Dermis blood vessel endothelial cell (primary cell): Measurements from ENCODE around the gene MCM3AP. TPM values are rescaled to one million over a fixed set of nuclear protein-coding genes. Genes with fewer than 3 reads are reported as not detected.

Experiments
- total RNA-seq: library from RNA; depleted of rRNA; stranded (reverse); fragments of >200 nt; gene quantifications from 2 replicates; pipeline ENCODE4 v1.2.3, GENCODE V29; 2014

MCM3AP gene
- total RNA-seq, 1 donor from 2014 or later: 97.7 TPM

Other genes starting within 250 kb of the MCM3AP start
- 17.5 and 24.0 TPM in 2 replicates for gene COL6A2, start 187.5 kb downstream of the MCM3AP start, total RNA-seq
- gene FTCD, start 130.0 kb downstream of the MCM3AP start, total RNA-seq: 0.05 and 0.17 TPM in 2 replicates
- gene SPATC1L, start 101.2 kb downstream of the MCM3AP start, total RNA-seq: 6.1 and 9.4 TPM in 2 replicates
- gene LSS, start 56.8 kb downstream of the MCM3AP start, total RNA-seq: 85.3 and 134 TPM in 2 replicates
- gene YBEY, start 731 bp upstream of the MCM3AP start, total RNA-seq: 10.6 and 12.9 TPM in 2 replicates
- gene C21orf58, start 38.3 kb upstream of the MCM3AP start, total RNA-seq: 3.1 and 6.7 TPM in 2 replicates
- 20.9 and 40.8 TPM in 2 replicates for gene PCNT, start 38.5 kb upstream of the MCM3AP start, total RNA-seq
- 43.6 and 49.5 TPM in 2 replicates for gene DIP2A, start 173.3 kb upstream of the MCM3AP start, total RNA-seq